T-cell (primary cell): ENCODE measurements around the gene RAB7A. TPM values are rescaled to one million over a fixed set of nuclear protein-coding genes. Genes with fewer than 3 reads are reported as not detected.

Experiments used
- ATAC-seq, 4 experiments: fragments of 200-7000 bp in 3 of 4; fragments of 150-1000 bp in 1 of 4; cut with Tn5 transposase; replicated peaks in 1 of 4; 1 replicate in 3 of 4; 2 replicates in 1 of 4; pipeline ENCODE4 v1.10.0; 2021; ENCODE audit warnings: moderate library complexity in 3 of 4, mild to moderate bottlenecking in 2 of 4, moderate number of reproducible peaks in 1 of 4
- CTCF ChIA-PET, 2 donors: fragments of 300-600 bp; sonication (Branson Sonifier 250); formaldehyde crosslinking; loops; one replicate each; lab custom pipeline; 2022; ENCODE audit warnings: antibody characterized with exemption in 2 of 2; lab: Charles Lee
- POLR2A ChIA-PET, 2 donors: fragments of 300-600 bp; sonication (Branson Sonifier 250); formaldehyde crosslinking; loops; one replicate each; lab custom pipeline; 2022; ENCODE audit warnings: antibody characterized with exemption in 2 of 2; lab: Charles Lee
- DNase-seq, 35 experiments: peaks; one replicate each; pipeline versions ENCODE4 v3.0.0 to v3.0.0-alpha.2; 2013 to 2023
- H3K27ac ChIP-seq: one replicate; pipeline ENCODE4 v1.5.1; 2013; ENCODE audit warnings: low read length
- H3K27me3 ChIP-seq, 2 experiments: replicated peaks in 1 of 2; 1 replicate in 1 of 2; 2 replicates in 1 of 2; pipeline versions ENCODE4 v1.6.1 to v1.7.0; 2013; ENCODE audit warnings: low read length in 1 of 2, mixed read lengths in 1 of 2; ENCODE audit not compliant: control insufficient read depth in 2 of 2, insufficient read depth in 2 of 2; ENCODE audit errors: extremely low read depth in 1 of 2
- H3K36me3 ChIP-seq, 2 donors: 1 replicate in 1 of 2; 2 replicates in 1 of 2; pipeline versions ENCODE4 v1.6.1 to v1.7.0; 2013; ENCODE audit warnings: low read length in 1 of 2; ENCODE audit not compliant: control insufficient read depth in 2 of 2, insufficient read depth in 1 of 2; ENCODE audit errors: extremely low read depth in 1 of 2
- H3K4me1 ChIP-seq, 2 experiments: 1 replicate in 1 of 2; 2 replicates in 1 of 2; pipeline versions ENCODE4 v1.6.1 to v1.7.0; 2013; ENCODE audit warnings: low read length in 2 of 2, mixed read lengths in 1 of 2; ENCODE audit not compliant: insufficient read depth in 2 of 2, control insufficient read depth in 1 of 2; ENCODE audit errors: extremely low read depth in 1 of 2
- H3K4me3 ChIP-seq, 2 donors: 1 replicate in 1 of 2; 2 replicates in 1 of 2; pipeline versions ENCODE4 v1.5.1 to v1.7.0; 2013; ENCODE audit warnings: mild to moderate bottlenecking in 2 of 2, low read length in 1 of 2, moderate library complexity in 1 of 2; ENCODE audit not compliant: control insufficient read depth in 1 of 2; ENCODE audit errors: extremely low read depth in 1 of 2
- H3K9me3 ChIP-seq: 2 replicates; pipeline ENCODE4 v1.7.0; 2013
- H3K27ac Mint-ChIP-seq, 2 donors: one replicate each; pipeline ENCODE4 v1.8.0; 2020 to 2021; ENCODE audit warnings: mild to moderate bottlenecking in 2 of 2, mixed read lengths in 2 of 2
- H3K27me3 Mint-ChIP-seq, 2 donors: one replicate each; pipeline ENCODE4 v1.8.0; 2021 to 2022; ENCODE audit warnings: mixed read lengths in 2 of 2
- H3K36me3 Mint-ChIP-seq: one replicate; pipeline ENCODE4 v1.8.0; 2021; ENCODE audit warnings: mixed read lengths
- H3K4me1 Mint-ChIP-seq, 3 donors: one replicate each; pipeline ENCODE4 v1.8.0; 2020 to 2022; ENCODE audit warnings: mixed read lengths in 3 of 3, mild to moderate bottlenecking in 1 of 3
- H3K4me3 Mint-ChIP-seq, 3 donors: one replicate each; pipeline ENCODE4 v1.8.0; 2020 to 2022; ENCODE audit warnings: mild to moderate bottlenecking in 3 of 3, mixed read lengths in 3 of 3, moderate library complexity in 3 of 3
- H3K9me3 Mint-ChIP-seq, 3 donors: one replicate each; pipeline ENCODE4 v1.8.0; 2020 to 2022; ENCODE audit warnings: mixed read lengths in 3 of 3
- WGBS: methylation state at CpG from one replicate; pipeline ENCODE4 v1.1.5; 2013; ENCODE audit warnings: missing lambda C conversion rate; ENCODE audit not compliant: insufficient coverage; 5-methylcytosine and 5-hydroxymethylcytosine counted together
- total RNA-seq, 35 experiments: library from RNA in 6 of 35; stranded (reverse) in 6 of 35; fragments of 120-200 nt in 1 of 35; gene quantifications; one replicate each; pipeline versions ENCODE4 v1.2.1 to v1.2.4 and lab custom pipeline; 2013 to 2026

The RAB7A gene
- total RNA-seq, 5 donors from 2014 or later (not counting 1 experiment from before 2014, with no cell fraction given) = 130 to 161 (median 140) TPM

DNA sequence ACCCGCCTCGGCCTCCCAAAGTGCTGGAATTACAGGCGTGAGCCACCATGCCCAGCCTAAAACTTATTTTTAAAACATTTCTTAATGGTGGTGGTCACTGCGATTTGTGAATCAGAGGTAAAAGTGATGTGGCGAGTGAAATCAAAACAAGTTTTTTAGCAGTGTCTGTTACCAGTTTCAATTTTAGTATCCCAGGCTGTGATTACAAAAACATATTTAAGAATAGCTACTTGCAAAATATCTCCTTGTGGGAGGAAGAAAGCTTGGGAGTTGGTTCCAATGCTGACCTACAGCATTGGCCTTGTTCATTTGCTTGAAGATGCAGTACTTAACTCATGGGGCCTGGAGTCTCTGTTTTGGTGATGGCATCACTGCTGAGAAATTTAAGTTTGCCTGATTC, 4.5 kb downstream of the RAB7A start:
- DNase-seq = no peak
- Histone ChIP-seq H3K27ac (no peak overlapping the region), H3K9me3 (no peaks in the 10 kb centered on the region), H3K4me1 (peaks cover 33 to 66% of the 10 kb centered on the region in 2 experiments), H3K27me3 (no peaks in the 10 kb centered on the region), H3K4me3 (no peak overlapping the region), H3K36me3 (peaks cover 0 to 3% of the 10 kb centered on the region in 2 donors)
- ChIA-PET CTCF (interaction anchor here in 1 of 2 donors (0.7 to 1.9 kb wide), 2 partner anchors 20 to 49 kb away, joined by 5 to 11 read pairs; no protein-coding TSS in a partner anchor), POLR2A (interaction anchor here in 1 of 2 donors (0.6 kb wide), 1 partner anchor 26 kb away, joined by 8 read pairs; no protein-coding TSS in a partner anchor)
- ATAC-seq = no peak
- Mint-ChIP-seq H3K36me3 (peaks cover 13% of the 10 kb centered on the region), H3K27me3 (no peaks in the 10 kb centered on the region), H3K27ac (peak overlapping the region; percentile 8 to 23), H3K4me3 (peak overlapping the region in 2 of 3 donors; percentile 34 to 91), H3K9me3 (no peaks in the 10 kb centered on the region), H3K4me1 (peaks cover 88 to 93% (median 89%) of the 10 kb centered on the region in 3 donors)
- no CpG with 5 or more reads among the region's 5 CpGs for WGBS

DNA sequence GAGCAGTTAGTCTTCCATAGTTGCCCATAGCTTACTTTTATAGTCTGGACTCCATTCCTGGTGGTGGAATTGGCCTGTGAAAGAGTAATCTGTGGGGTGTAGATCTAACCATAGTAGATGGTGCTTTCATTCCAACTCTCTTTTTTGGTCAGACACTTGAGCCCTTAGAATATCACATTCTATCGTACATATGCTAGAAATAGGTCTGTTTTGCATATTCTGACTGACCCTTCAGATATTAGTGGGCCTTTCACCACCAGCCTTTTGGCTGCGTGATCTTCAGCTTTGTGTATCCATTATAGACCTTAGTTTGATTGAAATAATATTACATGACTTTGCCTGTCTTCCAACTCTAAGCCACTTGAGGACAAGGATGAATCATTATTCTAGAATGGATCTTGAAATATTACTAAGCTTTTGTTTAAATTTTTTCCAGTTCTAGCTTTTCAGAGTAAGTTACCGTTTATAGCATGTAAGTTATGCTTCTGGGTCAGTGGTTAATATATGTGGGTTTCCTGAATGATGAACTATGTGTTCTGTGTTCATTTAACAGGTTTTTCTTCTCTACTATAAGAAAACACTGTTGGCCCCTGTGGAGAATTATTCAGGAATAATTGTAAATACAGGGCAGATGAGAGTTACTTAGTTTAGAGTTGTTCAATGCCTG, 8.7 kb downstream of the RAB7A start:
- Mint-ChIP-seq H3K9me3 (no peaks in the 10 kb centered on the region), H3K27me3 (no peaks in the 10 kb centered on the region), H3K4me1 (peaks cover 76 to 77% (median 77%) of the 10 kb centered on the region in 3 donors), H3K27ac (peak overlapping the region; percentile 0 to 68), H3K36me3 (peaks cover 26% of the 10 kb centered on the region), H3K4me3 (peak overlapping the region in 2 of 3 donors; percentile 0 to 20)
- H3K27ac ChIP-seq = no peak overlapping the region
- no peak overlapping the region for H3K4me3 ChIP-seq
- no peaks in the 10 kb centered on the region for H3K27me3 ChIP-seq
- ChIA-PET POLR2A (no interaction called here), CTCF (interaction anchor here in 1 of 2 donors (0.6 to 1.8 kb wide), 2 partner anchors 54 to 661 kb away, joined by 3 to 7 read pairs; no protein-coding TSS in a partner anchor)
- DNase-seq (no peak), ATAC-seq (no peak)
- H3K4me1 ChIP-seq = peaks cover 12 to 49% of the 10 kb centered on the region in 2 experiments
- H3K36me3 ChIP-seq = peaks cover 0 to 9% of the 10 kb centered on the region in 2 donors
- no peaks in the 10 kb centered on the region for H3K9me3 ChIP-seq
- WGBS = no CpG with 5 or more reads among the region's 3 CpGs

DNA sequence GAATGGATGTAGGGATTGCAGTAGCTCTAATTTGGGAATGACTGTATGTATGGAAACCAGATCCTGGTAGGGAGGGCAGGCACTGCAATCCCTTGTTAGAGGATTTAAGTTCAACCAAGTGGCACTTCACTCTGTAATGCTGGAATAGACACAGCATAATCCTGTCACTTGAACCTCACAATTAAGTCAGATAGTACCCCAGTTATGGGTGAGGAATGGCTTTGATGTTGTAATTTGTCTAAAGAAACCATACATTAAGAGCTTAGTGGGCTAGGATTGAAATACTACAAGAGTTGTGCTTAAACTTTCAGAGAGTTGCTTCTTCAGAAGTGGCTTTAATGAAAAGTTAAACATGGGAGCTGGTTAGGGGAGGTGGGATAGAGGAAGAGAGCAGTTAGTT, 9.3 kb downstream of the RAB7A start:
- Mint-ChIP-seq H3K27me3 (no peaks in the 10 kb centered on the region), H3K4me1 (peaks cover 71 to 73% (median 72%) of the 10 kb centered on the region in 3 donors), H3K4me3 (peak overlapping the region in 1 of 3 donors; percentile 20), H3K36me3 (peaks cover 26% of the 10 kb centered on the region), H3K27ac (peak overlapping the region; percentile 0 to 68), H3K9me3 (no peaks in the 10 kb centered on the region)
- H3K27ac ChIP-seq = no peak overlapping the region
- H3K36me3 ChIP-seq = peaks cover 0 to 9% of the 10 kb centered on the region in 2 donors
- H3K27me3 ChIP-seq = no peaks in the 10 kb centered on the region
- ChIA-PET POLR2A (no interaction called here), CTCF (interaction anchor here in 1 of 2 donors (1.8 kb wide), 1 partner anchor 54 kb away, joined by 7 read pairs; no protein-coding TSS in a partner anchor)
- no peak overlapping the region for H3K4me3 ChIP-seq
- no peak for DNase-seq
- no peaks in the 10 kb centered on the region for H3K9me3 ChIP-seq
- no peak for ATAC-seq
- peaks cover 8 to 46% of the 10 kb centered on the region in 2 experiments for H3K4me1 ChIP-seq

DNA sequence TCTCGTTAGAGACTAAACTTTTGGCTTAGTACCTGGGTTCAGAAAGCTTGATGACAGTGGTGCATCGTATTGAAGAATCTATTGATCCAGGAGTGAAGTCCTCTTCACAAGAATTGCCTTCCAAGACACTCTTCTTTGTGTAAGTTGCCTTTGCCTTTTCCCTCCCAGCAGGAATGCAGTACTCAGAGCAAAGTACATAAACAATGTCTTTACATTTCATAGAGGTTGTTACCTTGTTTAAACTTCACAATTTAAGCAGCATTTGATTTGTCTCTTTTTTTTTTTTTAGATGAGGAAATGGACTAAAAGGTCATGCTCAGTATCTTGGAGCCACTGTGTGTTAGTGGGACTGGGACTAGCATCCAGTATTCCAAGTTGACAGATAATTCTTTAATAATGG, 9.9 kb downstream of the RAB7A start:
- DNase-seq (no peak), ATAC-seq (no peak)
- peaks cover 23% of the 10 kb centered on the region for H3K36me3 Mint-ChIP-seq
- no CpG with 5 or more reads among the region's 2 CpGs for WGBS
- no peaks in the 10 kb centered on the region for H3K27me3 ChIP-seq
- H3K4me3 ChIP-seq = no peak overlapping the region
- H3K4me3 Mint-ChIP-seq = no peak overlapping the region
- H3K27me3 Mint-ChIP-seq = no peaks in the 10 kb centered on the region
- H3K36me3 ChIP-seq = peaks cover 0 to 9% of the 10 kb centered on the region in 2 donors
- no peaks in the 10 kb centered on the region for H3K9me3 ChIP-seq
- H3K27ac Mint-ChIP-seq = peak overlapping the region in 1 of 2 donors; percentile 35
- no peaks in the 10 kb centered on the region for H3K9me3 Mint-ChIP-seq
- H3K4me1 Mint-ChIP-seq = peaks cover 69 to 73% (median 70%) of the 10 kb centered on the region in 3 donors
- peaks cover 8 to 44% of the 10 kb centered on the region in 2 experiments for H3K4me1 ChIP-seq
- ChIA-PET POLR2A (no interaction called here), CTCF (interaction anchor here in 1 of 2 donors (0.6 kb wide), 1 partner anchor 50 kb away, joined by 3 read pairs; no protein-coding TSS in a partner anchor)
- H3K27ac ChIP-seq = no peak overlapping the region

DNA sequence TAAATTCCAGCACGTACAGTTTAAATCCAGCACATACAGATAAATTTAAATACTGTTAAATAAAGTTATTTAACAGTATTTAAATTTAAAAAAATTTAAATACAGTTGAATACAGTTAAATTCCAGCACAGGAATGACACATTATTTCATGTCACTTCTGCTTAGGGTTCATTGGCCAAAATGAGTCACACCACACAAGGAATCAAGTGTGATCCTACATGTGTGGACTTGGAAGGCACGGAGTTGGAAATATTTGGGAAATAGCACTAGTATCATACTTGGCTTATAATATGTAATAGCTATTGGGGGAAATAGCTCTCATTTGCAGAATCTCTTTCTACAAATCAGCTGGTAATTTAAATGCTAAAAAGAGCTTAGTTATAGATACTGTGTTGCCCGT, 10.6 kb downstream of the RAB7A start:
- H3K27me3 Mint-ChIP-seq = no peaks in the 10 kb centered on the region
- CTCF ChIA-PET = no interaction called here
- peaks cover 0 to 9% of the 10 kb centered on the region in 2 donors for H3K36me3 ChIP-seq

DNA sequence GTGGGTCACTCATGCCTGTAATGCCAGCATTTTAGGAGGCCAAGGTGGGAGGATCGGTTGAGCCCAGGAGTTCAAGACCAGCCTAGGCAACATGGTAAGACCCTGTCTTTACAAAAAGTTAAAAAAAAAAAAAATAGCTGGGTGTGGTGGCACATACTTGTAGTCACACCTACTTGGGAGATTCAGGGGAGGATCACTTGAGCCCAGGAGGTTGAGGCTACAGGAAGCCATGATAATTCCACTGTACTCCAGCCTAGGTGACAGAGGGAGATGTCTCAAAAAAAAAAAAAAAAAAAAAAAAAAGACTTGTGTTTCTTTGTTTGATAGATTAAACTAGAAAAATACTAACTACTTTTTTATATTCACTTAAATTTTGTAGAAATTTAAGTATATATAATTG, 14.6 kb downstream of the RAB7A start:
- DNase-seq = no peak
- Mint-ChIP-seq H3K36me3 (peaks cover 39% of the 10 kb centered on the region), H3K27ac (no peak overlapping the region), H3K27me3 (no peaks in the 10 kb centered on the region), H3K4me1 (peaks cover 37 to 43% (median 43%) of the 10 kb centered on the region in 3 donors), H3K9me3 (no peaks in the 10 kb centered on the region), H3K4me3 (no peak overlapping the region)
- no peaks in the 10 kb centered on the region for H3K27me3 ChIP-seq
- WGBS = 100% methylated on average over 1 of the region's 1 CpG
- H3K36me3 ChIP-seq = peaks cover 0 to 25% of the 10 kb centered on the region in 2 donors
- no peak for ATAC-seq
- H3K4me1 ChIP-seq = peaks cover 2 to 26% of the 10 kb centered on the region in 2 experiments
- no peak overlapping the region for H3K4me3 ChIP-seq
- H3K27ac ChIP-seq = no peak overlapping the region
- ChIA-PET CTCF (no interaction called here), POLR2A (interaction anchor here in 1 of 2 donors (0.6 kb wide), 1 partner anchor 55 kb away, joined by 6 read pairs; no protein-coding TSS in a partner anchor)
- no peaks in the 10 kb centered on the region for H3K9me3 ChIP-seq

More for the DNA sequence above, 10.6 kb downstream of the RAB7A start:
- POLR2A ChIA-PET = interaction anchor here in 1 of 2 donors (0.6 kb wide), 1 partner anchor 16 kb away, joined by 3 read pairs; no protein-coding TSS in a partner anchor
- Histone ChIP-seq H3K4me3 (no peak overlapping the region), H3K9me3 (no peaks in the 10 kb centered on the region), H3K27me3 (no peaks in the 10 kb centered on the region), H3K27ac (no peak overlapping the region), H3K4me1 (peaks cover 8 to 41% of the 10 kb centered on the region in 2 experiments)
- Mint-ChIP-seq H3K9me3 (no peaks in the 10 kb centered on the region), H3K27ac (no peak overlapping the region), H3K4me1 (peaks cover 67 to 73% (median 68%) of the 10 kb centered on the region in 3 donors), H3K4me3 (no peak overlapping the region), H3K36me3 (peaks cover 26% of the 10 kb centered on the region)
- no peak for ATAC-seq
- WGBS = no CpG with 5 or more reads among the region's 3 CpGs
- no peak for DNase-seq
